ENCODE results near the gene EPHB2.

DNA sequence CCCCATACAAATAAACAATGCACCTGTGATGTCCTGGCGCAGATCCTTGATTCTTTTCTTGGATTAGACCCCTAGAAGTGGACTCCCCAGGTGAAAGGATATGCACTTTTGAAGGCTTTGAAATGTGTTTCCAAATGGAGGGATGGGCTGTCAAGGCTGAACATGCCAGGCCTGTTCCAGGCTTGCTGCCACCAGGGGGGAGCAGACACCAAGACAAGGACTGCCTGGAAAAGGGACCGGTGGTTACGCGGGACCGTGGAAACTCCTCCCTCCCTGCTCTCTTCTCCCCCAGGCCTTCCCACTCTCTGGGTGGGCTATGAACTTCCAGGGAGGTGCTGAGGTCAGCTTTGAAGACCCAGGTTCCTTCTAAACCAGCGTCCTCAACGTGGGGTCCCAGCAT is 44.9 kb upstream of the EPHB2 start:
- TF ChIP-seq EP300 (IDR thresholded peaks at IDR 0.05; ENCODE audit: low read depth in 2 of 2, low read length in 2 of 2) (no peak), EP300 (CRISPR knock-in tag; IDR thresholded peaks at IDR 0.05; ENCODE audit: borderline replicate concordance) (no peak), ZNF432 (CRISPR knock-in tag; IDR thresholded peaks at IDR 0.05; ENCODE audit: borderline replicate concordance) (no peak), ZBTB8A (CRISPR knock-in tag; IDR thresholded peaks at IDR 0.05; ENCODE audit: borderline replicate concordance, low read depth) (no peak), GABPA (IDR thresholded peaks at IDR 0.05; ENCODE audit: low read depth, low read length) (no peak), GABPA (CRISPR knock-in tag; IDR thresholded peaks at IDR 0.05; ENCODE audit: low read depth) (no peak), ARNT2 (CRISPR knock-in tag; IDR thresholded peaks at IDR 0.05; ENCODE audit: low read depth) (no peak), CEBPB (IDR thresholded peaks at IDR 0.05; ENCODE audit: borderline replicate concordance, low read depth, low read length) (no peak), SMARCE1 (IDR thresholded peaks at IDR 0.05; ENCODE audit: borderline replicate concordance) (no peak), NAIF1 (CRISPR knock-in tag; IDR thresholded peaks at IDR 0.05; ENCODE audit: borderline replicate concordance) (no peak), ZNF781 (CRISPR knock-in tag; IDR thresholded peaks at IDR 0.05; ENCODE audit: borderline replicate concordance, not compliant biosample characterization) (no peak), ARNTL (CRISPR knock-in tag; IDR thresholded peaks at IDR 0.05) (no peak), HMG20B (CRISPR knock-in tag; conservative IDR thresholded peaks at IDR 0.05) (no peak), HDAC2 (CRISPR knock-in tag; IDR thresholded peaks at IDR 0.05) (no peak)
- TF ChIP-seq, protein P1, sequence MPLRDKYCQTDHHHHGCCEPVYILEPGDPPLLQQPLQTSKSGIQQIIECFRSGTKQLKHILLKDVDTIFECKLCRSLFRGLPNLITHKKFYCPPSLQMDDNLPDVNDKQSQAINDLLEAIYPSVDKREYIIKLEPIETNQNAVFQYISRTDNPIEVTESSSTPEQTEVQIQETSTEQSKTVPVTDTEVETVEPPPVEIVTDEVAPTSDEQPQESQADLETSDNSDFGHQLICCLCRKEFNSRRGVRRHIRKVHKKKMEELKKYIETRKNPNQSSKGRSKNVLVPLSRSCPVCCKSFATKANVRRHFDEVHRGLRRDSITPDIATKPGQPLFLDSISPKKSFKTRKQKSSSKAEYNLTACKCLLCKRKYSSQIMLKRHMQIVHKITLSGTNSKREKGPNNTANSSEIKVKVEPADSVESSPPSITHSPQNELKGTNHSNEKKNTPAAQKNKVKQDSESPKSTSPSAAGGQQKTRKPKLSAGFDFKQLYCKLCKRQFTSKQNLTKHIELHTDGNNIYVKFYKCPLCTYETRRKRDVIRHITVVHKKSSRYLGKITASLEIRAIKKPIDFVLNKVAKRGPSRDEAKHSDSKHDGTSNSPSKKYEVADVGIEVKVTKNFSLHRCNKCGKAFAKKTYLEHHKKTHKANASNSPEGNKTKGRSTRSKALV (CRISPR knock-in tag; IDR thresholded peaks at IDR 0.05): no peak

Measured in HepG2 (cell line).